ENCODE results near the gene CDC37.

Gene CDC37

GRCh38 chr19:10403137-10404021 is at the start of gene CDC37:
Gene CDC37 (minus strand): TSS chr19:10403542. CDS start chr19:10403479, 63 bp downstream.
- peak; percentile 95 to 100 (median 98) for DNase-seq
- intact Hi-C loops (cut with DNase I) = loop anchor here (2.0 kb wide), 1 partner anchor 169 kb away; no protein-coding TSS in a partner anchor

- DNase-seq = no peak
- intact Hi-C loops (cut with DNase I) = no loop called here
These were observed 47.7 kb upstream of the CDC37 start for GRCh38 chr19:10450853-10451609.

- intact Hi-C loops (cut with DNase I) = no loop called here
- no peak for DNase-seq
These were observed 47.0 kb upstream of the CDC37 start for GRCh38 chr19:10450191-10450852.

- no peak for DNase-seq
- intact Hi-C loops (cut with DNase I) = no loop called here
These were observed 45.7 kb upstream of the CDC37 start for GRCh38 chr19:10449037-10449436.

- DNase-seq = no peak
- intact Hi-C loops (cut with DNase I) = no loop called here
These were observed 39.4 kb upstream of the CDC37 start for GRCh38 chr19:10442698-10443097.

- DNase-seq = no peak
- intact Hi-C loops (cut with DNase I) = no loop called here
These were observed 36.2 kb upstream of the CDC37 start for GRCh38 chr19:10439588-10439987.

- no peak for DNase-seq
- intact Hi-C loops (cut with DNase I) = no loop called here
These were observed 29.8 kb upstream of the CDC37 start for GRCh38 chr19:10433131-10433536.

- intact Hi-C loops (cut with DNase I) = no loop called here
- DNase-seq = no peak
These were observed 29.4 kb upstream of the CDC37 start for GRCh38 chr19:10432736-10433130.

- intact Hi-C loops (cut with DNase I) = no loop called here
- no peak for DNase-seq
These were observed 28.8 kb upstream of the CDC37 start for GRCh38 chr19:10431943-10432735.

- DNase-seq = peak in 1 of 10 donors; percentile 83
- intact Hi-C loops (cut with DNase I) = no loop called here
These were observed 28.1 kb upstream of the CDC37 start for GRCh38 chr19:10431254-10431942.

GRCh38 chr19:10430505-10431253 is 27.3 kb upstream of the CDC37 start:
- intact Hi-C loops (cut with DNase I) = no loop called here
- DNase-seq = peak in 1 of 10 donors; percentile 79

- DNase-seq = no peak
- intact Hi-C loops (cut with DNase I) = no loop called here
These were observed 25.6 kb upstream of the CDC37 start for GRCh38 chr19:10428996-10429381.

- DNase-seq = no peak
- intact Hi-C loops (cut with DNase I) = no loop called here
These were observed 23.8 kb upstream of the CDC37 start for GRCh38 chr19:10427169-10427568.

GRCh38 chr19:10424011-10424637 is 20.8 kb upstream of the CDC37 start:
- intact Hi-C loops (cut with DNase I) = no loop called here
- DNase-seq = peak; percentile 57 to 97 (median 80)

- DNase-seq = no peak
- intact Hi-C loops (cut with DNase I) = no loop called here
These were observed 19.5 kb upstream of the CDC37 start for GRCh38 chr19:10422846-10423245.

GRCh38 chr19:10422046-10422461 is 18.7 kb upstream of the CDC37 start:
- DNase-seq = no peak
- intact Hi-C loops (cut with DNase I) = no loop called here

- intact Hi-C loops (cut with DNase I) = no loop called here
- peak in 1 of 10 donors; percentile 41 for DNase-seq
These were observed 18.1 kb upstream of the CDC37 start for GRCh38 chr19:10421240-10422045.
